HCT116 (cell line): Measurements from ENCODE around the gene TTLL10. TPM values are rescaled to one million over a fixed set of nuclear protein-coding genes. Genes with fewer than 3 reads are reported as not detected.

Experiments used
- ATAC-seq: fragments of 200-7000 bp; cut with Tn5 transposase; 2 replicates; pipeline ENCODE4 v1.9.1; 2020; ENCODE audit warnings: mild to moderate bottlenecking, moderate library complexity
- BruUV-seq: library from RNA; stranded (reverse); fragments of 400-500 nt; replicated peaks from 2 replicates; lab custom pipeline; 2021; lab: Mats Ljungman, UMichigan
- CTCF ChIA-PET: fragments of 300-600 bp; sonication (Branson Sonifier 250); formaldehyde crosslinking; loops from one replicate; lab custom pipeline; 2021; ENCODE audit warnings: antibody characterized with exemption; lab: Charles Lee
- POLR2A ChIA-PET: fragments of 300-600, 350-600 bp; sonication (Branson Sonifier 250); formaldehyde crosslinking; loops from one replicate; lab custom pipeline; 2021; ENCODE audit warnings: antibody characterized with exemption; lab: Charles Lee
- RAD21 ChIA-PET, 2 experiments: fragments of 300-600 bp; sonication (Branson Sonifier 250); formaldehyde crosslinking; loops; one replicate each; lab custom pipeline; 2023; ENCODE audit warnings: low total read pairs in 2 of 2; ENCODE audit not compliant: uncharacterized antibody in 2 of 2, unreplicated experiment in 2 of 2, low non-redundant PET in 1 of 2; lab: Charles Lee
- DNase-seq: peaks from one replicate; pipeline ENCODE4 v3.0.0-alpha.2; 2010; ENCODE audit warnings: low read depth, low spot score
- H2AFZ ChIP-seq: fragments of 200-600 bp; shearing (Covaris generic), sonication (generic); 2 replicates; pipeline ENCODE4 v1.6.1; 2017; ENCODE audit warnings: low read depth, mixed run types, mixed read lengths, antibody characterized with exemption, low read length; ENCODE audit not compliant: poor library complexity, severe bottlenecking
- H3K27ac ChIP-seq: 2 replicates; pipeline ENCODE4 v1.5.1; 2012; ENCODE audit warnings: low read depth, low read length
- H3K27me3 ChIP-seq: fragments of 200-600 bp; sonication (generic); 2 replicates; pipeline ENCODE4 v1.6.1; 2016; ENCODE audit warnings: mixed run types, low read length, mixed read lengths; ENCODE audit not compliant: insufficient read depth
- H3K36me3 ChIP-seq, 2 experiments: fragments of 200-500 bp in 1 of 2; fragments of 200-600 bp in 1 of 2; sonication (Bioruptor generic) in 1 of 2; sonication (generic) in 1 of 2; 2 replicates each; pipeline versions ENCODE4 v1.5.1 to v1.6.1; 2014 to 2016; ENCODE audit warnings: low read length in 2 of 2, inconsistent platforms in 1 of 2, mixed read lengths in 1 of 2, mixed run types in 1 of 2; ENCODE audit not compliant: insufficient read depth in 2 of 2, control insufficient read depth in 1 of 2
- H3K4me1 ChIP-seq, 2 experiments: fragments of 200-600 bp in 1 of 2; sonication (generic) in 1 of 2; 2 replicates each; pipeline versions ENCODE4 v1.5.1 to v1.6.1; 2012 to 2017; ENCODE audit warnings: low read length in 2 of 2, inconsistent platforms in 1 of 2, mild to moderate bottlenecking in 1 of 2, mixed read lengths in 1 of 2, mixed run types in 1 of 2, moderate library complexity in 1 of 2; ENCODE audit not compliant: insufficient read depth in 2 of 2, control insufficient read depth in 1 of 2
- H3K4me2 ChIP-seq: fragments of 200-600 bp; sonication (generic); 2 replicates; pipeline ENCODE4 v1.6.1; 2017; ENCODE audit warnings: mixed run types, low read length, mixed read lengths
- H3K4me3 ChIP-seq, 2 experiments: fragments of 200-600 bp in 1 of 2; sonication (generic) in 1 of 2; replicated peaks in 1 of 2; 2 replicates each; pipeline ENCODE4 v1.5.1; 2011 to 2016; ENCODE audit warnings: low read length in 2 of 2, control low read depth in 1 of 2, low read depth in 1 of 2, mild to moderate bottlenecking in 1 of 2, mixed read lengths in 1 of 2, mixed run types in 1 of 2
- H3K79me2 ChIP-seq: fragments of 200-600 bp; sonication (generic); 2 replicates; pipeline ENCODE4 v1.6.1; 2017; ENCODE audit warnings: mild to moderate bottlenecking, mixed run types, low read length, moderate library complexity, mixed read lengths; ENCODE audit not compliant: insufficient read depth
- H3K9ac ChIP-seq: fragments of 200-600 bp; sonication (generic); 2 replicates; pipeline ENCODE4 v1.6.1; 2016; ENCODE audit warnings: low read length, mixed read lengths
- H3K9me2 ChIP-seq: fragments of 200-600 bp; sonication (generic), shearing (Covaris generic); 2 replicates; pipeline ENCODE4 v1.6.1; 2017; ENCODE audit warnings: mixed run types, mild to moderate bottlenecking, moderate library complexity; ENCODE audit not compliant: insufficient read depth
- H3K9me3 ChIP-seq, 2 experiments: fragments of 200-500 bp in 1 of 2; fragments of 200-600 bp in 1 of 2; sonication (Bioruptor generic) in 1 of 2; sonication (generic) in 1 of 2; 2 replicates each; pipeline ENCODE4 v1.6.1; 2014 to 2017; ENCODE audit warnings: low read length in 2 of 2, mixed read lengths in 2 of 2, inconsistent platforms in 1 of 2, low read depth in 1 of 2, mild to moderate bottlenecking in 1 of 2, mixed run types in 1 of 2, moderate library complexity in 1 of 2; ENCODE audit not compliant: control insufficient read depth in 1 of 2, insufficient read depth in 1 of 2
- H4K20me1 ChIP-seq: fragments of 200-600 bp; sonication (generic), shearing (Covaris generic); 2 replicates; pipeline ENCODE4 v1.6.1; 2017; ENCODE audit warnings: mixed run types, mild to moderate bottlenecking, moderate library complexity; ENCODE audit not compliant: insufficient read depth
- CTCF ChIP-seq, 3 experiments: fragments of 200-600 bp in 1 of 3; sonication (generic) in 1 of 3; IDR thresholded peaks in 2 of 3; conservative IDR thresholded peaks in 1 of 3; 2 replicates each; pipeline ENCODE4 v1.5.1; 2012 to 2017; ENCODE audit warnings: low read depth in 2 of 3, low read length in 2 of 3, antibody characterized with exemption in 1 of 3, borderline replicate concordance in 1 of 3, control low read depth in 1 of 3, mild to moderate bottlenecking in 1 of 3, mixed read lengths in 1 of 3, mixed run types in 1 of 3, moderate library complexity in 1 of 3; ENCODE audit not compliant: insufficient read depth in 1 of 3
- EGR1 ChIP-seq: IDR thresholded peaks from 2 replicates; pipeline ENCODE4 v1.6.1; 2012; ENCODE audit warnings: low read depth
- ELF1 ChIP-seq: IDR thresholded peaks from 2 replicates; pipeline ENCODE4 v1.6.1; 2012; ENCODE audit warnings: low read depth, borderline replicate concordance
- EZH2 ChIP-seq: fragments of 200-600 bp; sonication (generic); IDR thresholded peaks from 2 replicates; pipeline ENCODE4 v1.6.1; 2017; ENCODE audit warnings: antibody characterized with exemption, mixed run types
- FOSL1 ChIP-seq: IDR thresholded peaks from 2 replicates; pipeline ENCODE4 v1.6.1; 2012; ENCODE audit warnings: low read depth
- JUND ChIP-seq: IDR thresholded peaks from 2 replicates; pipeline ENCODE4 v1.6.1; 2012
- POLR2AphosphoS5 ChIP-seq: IDR thresholded peaks from 2 replicates; pipeline ENCODE4 v1.6.1; 2011; ENCODE audit warnings: mild to moderate bottlenecking, low read depth, low read length, moderate library complexity
- SIN3A ChIP-seq: IDR thresholded peaks from 2 replicates; pipeline ENCODE4 v1.6.1; 2012; ENCODE audit warnings: low read depth
- SP1 ChIP-seq: IDR thresholded peaks from 2 replicates; pipeline ENCODE4 v1.6.1; 2012; ENCODE audit warnings: low read depth
- TCF7L2 ChIP-seq: IDR thresholded peaks from 2 replicates; pipeline ENCODE4 v1.7.0; 2011; ENCODE audit warnings: borderline replicate concordance, inconsistent platforms; ENCODE audit not compliant: insufficient read depth, insufficient read length; ENCODE audit errors: extremely low read depth
- YY1 ChIP-seq: IDR thresholded peaks from 2 replicates; pipeline ENCODE4 v1.6.1; 2011; ENCODE audit warnings: low read length, low read depth, moderate library complexity, mild to moderate bottlenecking; ENCODE audit not compliant: insufficient replicate concordance; ENCODE audit errors: extremely low read depth
- intact Hi-C: fragments of 100-400 bp; cut with micrococcal nuclease; formaldehyde crosslinking; loops from 2 replicates; pipeline ENCODE4 v1.10.0; 2022
- total RNA-seq: library from RNA; stranded (reverse); gene quantifications from one replicate; pipeline ENCODE4 v1.2.1, GENCODE V29; 2021; ENCODE audit not compliant: unreplicated experiment
- TF ChIP-seq, protein P1 (sequence below): IDR thresholded peaks from 2 replicates; pipeline ENCODE4 v1.6.1; 2011; ENCODE audit warnings: mild to moderate bottlenecking, low read length, moderate library complexity; ENCODE audit not compliant: insufficient replicate concordance; ENCODE audit errors: extremely low read depth

Gene TTLL10
- total RNA-seq, 1 experiment from 2014 or later, result 0.10 TPM

DNA sequence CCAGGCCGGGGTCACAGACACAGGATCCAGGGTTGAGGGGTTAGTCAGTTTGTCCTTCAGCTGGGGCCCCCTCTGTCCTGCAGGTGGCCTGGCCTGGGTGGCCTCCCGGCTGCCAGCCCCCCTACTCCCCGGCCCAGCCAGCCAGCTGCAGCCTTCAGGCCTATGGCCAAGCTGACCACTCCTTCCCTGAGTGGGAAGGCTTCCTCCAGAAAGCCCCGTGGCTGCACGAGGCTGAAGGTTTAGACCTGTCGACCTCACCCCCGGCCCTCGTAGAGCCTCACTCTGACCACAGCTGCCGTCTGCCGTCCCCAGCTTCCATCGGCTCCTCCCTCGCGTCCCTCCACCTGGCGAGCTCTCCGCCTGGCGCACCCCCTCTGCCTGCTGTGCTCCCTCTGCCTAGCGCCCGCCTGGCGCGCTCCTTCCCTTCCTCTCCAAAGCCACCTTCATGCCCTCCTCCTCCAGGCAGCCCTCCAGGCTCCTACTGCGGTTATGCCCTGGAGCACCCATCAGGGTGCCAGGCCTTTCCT lies 9.6 kb downstream of the TTLL10 start:
- no TSS peak for BruUV-seq
- ChIA-PET POLR2A (no interaction called here), CTCF (no interaction called here), RAD21 (no interaction called here)
- no peaks in the 10 kb centered on the region for H3K9me2 ChIP-seq
- no peak overlapping the region for H3K9ac ChIP-seq
- no peaks in the 10 kb centered on the region for H3K27me3 ChIP-seq
- TF ChIP-seq SP1 (no peak), SIN3A (no peak), CTCF (IDR thresholded peaks at IDR 0.05 in 2 of 3, conservative IDR thresholded peaks at IDR 0.05 in 1 of 3; ENCODE audit: borderline replicate concordance in 1 of 3, insufficient read depth in 1 of 3, low read depth in 2 of 3, low read length in 2 of 3) (no peak), FOSL1 (no peak), TCF7L2 (no peak), POLR2AphosphoS5 (no peak), EGR1 (no peak), EZH2 (no peak), YY1 (no peak), ELF1 (no peak), JUND (no peak)
- TF ChIP-seq, protein P1, sequence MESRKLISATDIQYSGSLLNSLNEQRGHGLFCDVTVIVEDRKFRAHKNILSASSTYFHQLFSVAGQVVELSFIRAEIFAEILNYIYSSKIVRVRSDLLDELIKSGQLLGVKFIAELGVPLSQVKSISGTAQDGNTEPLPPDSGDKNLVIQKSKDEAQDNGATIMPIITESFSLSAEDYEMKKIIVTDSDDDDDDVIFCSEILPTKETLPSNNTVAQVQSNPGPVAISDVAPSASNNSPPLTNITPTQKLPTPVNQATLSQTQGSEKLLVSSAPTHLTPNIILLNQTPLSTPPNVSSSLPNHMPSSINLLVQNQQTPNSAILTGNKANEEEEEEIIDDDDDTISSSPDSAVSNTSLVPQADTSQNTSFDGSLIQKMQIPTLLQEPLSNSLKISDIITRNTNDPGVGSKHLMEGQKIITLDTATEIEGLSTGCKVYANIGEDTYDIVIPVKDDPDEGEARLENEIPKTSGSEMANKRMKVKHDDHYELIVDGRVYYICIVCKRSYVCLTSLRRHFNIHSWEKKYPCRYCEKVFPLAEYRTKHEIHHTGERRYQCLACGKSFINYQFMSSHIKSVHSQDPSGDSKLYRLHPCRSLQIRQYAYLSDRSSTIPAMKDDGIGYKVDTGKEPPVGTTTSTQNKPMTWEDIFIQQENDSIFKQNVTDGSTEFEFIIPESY, result no peak
- H3K79me2 ChIP-seq, result no peaks in the 10 kb centered on the region
- H3K4me3 ChIP-seq, result no peak overlapping the region
- H3K4me1 ChIP-seq, result peaks cover 0 to 13% of the 10 kb centered on the region in 2 experiments; a peak in 2 of 4 replicates
- H4K20me1 ChIP-seq, result no peaks in the 10 kb centered on the region
- no peak overlapping the region for H3K27ac ChIP-seq
- no peak overlapping the region for H3K4me2 ChIP-seq
- ATAC-seq (no peak), DNase-seq (no peak)
- no peak overlapping the region for H2AFZ ChIP-seq
- intact Hi-C loops, result no loop called here
- H3K36me3 ChIP-seq, result no peaks in the 10 kb centered on the region
- no peaks in the 10 kb centered on the region for H3K9me3 ChIP-seq
